Activated CD4-positive, alpha-beta memory T cell treated with anti-CD3 and anti-CD28 coated beads for 36 hours (primary cell): ENCODE measurements around the gene ZPBP2. TPM values are rescaled to one million over a fixed set of nuclear protein-coding genes. Genes with fewer than 3 reads are reported as not detected.

Experiments
- CTCF ChIA-PET: fragments of 350-600 bp; sonication (Branson Sonifier 250); formaldehyde crosslinking; loops from one replicate; lab custom pipeline; 2021; ENCODE audit warnings: antibody characterized with exemption, inconsistent platforms; lab: Charles Lee
- POLR2A ChIA-PET: fragments of 350-600 bp; sonication (Branson Sonifier 250); formaldehyde crosslinking; loops from one replicate; lab custom pipeline; 2021; ENCODE audit warnings: antibody characterized with exemption; lab: Charles Lee
- DNase-seq: peaks from one replicate; pipeline ENCODE4 v3.0.0-alpha.2; 2020
- H3K27ac Mint-ChIP-seq: one replicate; pipeline ENCODE4 v1.8.0; 2021; ENCODE audit warnings: mixed read lengths
- H3K27me3 Mint-ChIP-seq: one replicate; pipeline ENCODE4 v1.8.0; 2021; ENCODE audit warnings: mixed read lengths
- H3K36me3 Mint-ChIP-seq: one replicate; pipeline ENCODE4 v1.8.0; 2021; ENCODE audit warnings: mixed read lengths
- H3K4me1 Mint-ChIP-seq: one replicate; pipeline ENCODE4 v1.8.0; 2021; ENCODE audit warnings: low read depth, mixed read lengths
- H3K4me3 Mint-ChIP-seq: one replicate; pipeline ENCODE4 v1.8.0; 2021; ENCODE audit warnings: mild to moderate bottlenecking, mixed read lengths
- H3K9me3 Mint-ChIP-seq: one replicate; pipeline ENCODE4 v1.8.0; 2021; ENCODE audit warnings: mixed read lengths
- intact Hi-C: fragments of 100-400 bp; cut with micrococcal nuclease; formaldehyde crosslinking; loops from one replicate; pipeline ENCODE4 v1.15.1; 2023
- total RNA-seq, 2 experiments: library from RNA; stranded (reverse); gene quantifications; one replicate each; pipeline ENCODE4 v1.2.3, GENCODE V29; 2021

Gene ZPBP2, protein sequence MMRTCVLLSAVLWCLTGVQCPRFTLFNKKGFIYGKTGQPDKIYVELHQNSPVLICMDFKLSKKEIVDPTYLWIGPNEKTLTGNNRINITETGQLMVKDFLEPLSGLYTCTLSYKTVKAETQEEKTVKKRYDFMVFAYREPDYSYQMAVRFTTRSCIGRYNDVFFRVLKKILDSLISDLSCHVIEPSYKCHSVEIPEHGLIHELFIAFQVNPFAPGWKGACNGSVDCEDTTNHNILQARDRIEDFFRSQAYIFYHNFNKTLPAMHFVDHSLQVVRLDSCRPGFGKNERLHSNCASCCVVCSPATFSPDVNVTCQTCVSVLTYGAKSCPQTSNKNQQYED
- 1 to 10 TPM in 1 of 2 experiments, under 1 TPM in 1; 0.61 to 1.0 TPM for total RNA-seq

GRCh38 chr17:39867880-39868553, at the start of gene ZPBP2:
ZPBP2 (plus strand) TSS chr17:39868202; CDS start chr17:39868355, 153 bp downstream.
- Mint-ChIP-seq H3K4me1 (peaks cover 48% of the 10 kb centered on the region), H3K36me3 (peaks cover 5% of the 10 kb centered on the region), H3K4me3 (peak within 1 kb of the TSS; percentile 79), H3K27me3 (no peaks in the 10 kb centered on the region), H3K27ac (peak within 1 kb of the TSS; percentile 100), H3K9me3 (no peaks in the 10 kb centered on the region)
- peak; percentile 77 for DNase-seq
- intact Hi-C loops, result loop anchor here (1.0 to 5.0 kb wide), 12 partner anchors 49 to 246 kb away; partner anchors contain the start of genes LRRC3C, MIEN1, ORMDL3 and PGAP3
- CTCF ChIA-PET, result interaction anchor here (0.7 to 1.1 kb wide), 8 partner anchors 24 to 145 kb away, joined by 3 to 5 read pairs (median 3); partner anchors contain the start of genes MIEN1 and PSMD3
- POLR2A ChIA-PET, result interaction anchor here (1.0 kb wide), 4 partner anchors 98 to 113 kb away, joined by 3 to 7 read pairs (median 4); partner anchors contain the start of gene PSMD3

DNA sequence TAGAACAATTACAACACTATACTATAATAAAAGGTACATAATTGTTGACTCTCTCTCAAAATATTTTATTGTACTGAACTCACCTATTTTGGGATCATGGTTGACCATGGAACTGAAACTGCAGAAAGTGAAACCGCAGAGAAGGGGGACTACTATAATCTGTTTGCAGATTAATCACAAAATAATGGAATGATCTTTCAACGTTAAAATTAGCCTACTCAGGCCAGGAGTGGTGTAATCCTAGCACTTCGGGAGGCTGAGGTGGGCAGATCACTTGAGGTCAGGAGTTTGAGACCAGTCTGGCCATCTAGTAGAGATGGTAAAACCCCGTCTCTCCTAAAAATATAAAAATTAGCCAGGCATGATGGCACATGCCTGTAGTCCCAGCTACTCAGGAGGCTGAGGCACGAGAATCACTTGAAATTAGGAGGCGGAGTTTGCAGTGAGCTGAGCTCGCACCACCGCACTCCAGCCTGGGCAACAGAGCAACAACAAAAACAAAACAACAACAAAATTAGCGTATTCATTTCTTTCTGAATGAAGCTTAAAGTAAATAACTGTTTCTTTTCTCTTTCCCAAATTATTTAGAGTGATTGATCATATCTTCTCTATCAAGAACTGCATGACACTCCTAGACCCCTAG, 49.5 kb upstream of the ZPBP2 start:
- Mint-ChIP-seq H3K36me3 (peaks cover 51% of the 10 kb centered on the region), H3K27me3 (no peaks in the 10 kb centered on the region), H3K4me1 (peaks cover 79% of the 10 kb centered on the region), H3K9me3 (peaks cover 15% of the 10 kb centered on the region), H3K27ac (peak overlapping the region; percentile 87), H3K4me3 (no peak overlapping the region)
- CTCF ChIA-PET, result interaction anchor here (1.2 to 1.9 kb wide), 6 partner anchors 27 to 197 kb away, joined by 3 to 10 read pairs (median 5); partner anchors contain the start of genes MIEN1 and PSMD3
- POLR2A ChIA-PET, result interaction anchor here (0.6 to 3.2 kb wide), 6 partner anchors 17 to 89 kb away, joined by 3 to 19 read pairs (median 7); partner anchors contain the start of gene MIEN1
- intact Hi-C loops, result no loop called here
- DNase-seq, result no peak

DNA sequence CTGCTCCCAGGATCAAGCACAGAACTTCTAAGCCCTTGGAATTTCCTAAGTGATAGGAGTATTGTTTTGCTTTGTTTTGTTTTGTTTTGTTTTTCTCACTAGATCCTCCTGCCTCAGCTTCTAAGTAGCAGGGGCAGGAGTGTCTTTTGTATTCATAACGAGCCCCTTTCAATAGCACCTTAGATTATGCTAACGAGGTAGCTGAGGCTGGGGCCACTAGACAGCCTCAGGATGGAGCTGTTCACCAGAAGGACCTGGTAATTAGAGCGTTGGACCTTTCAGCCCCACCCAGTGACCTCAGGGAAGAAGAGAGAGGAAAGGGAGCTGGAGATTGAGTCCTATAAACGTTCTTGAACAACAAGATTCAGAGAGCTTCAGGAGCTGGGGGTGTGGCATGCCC, 47.5 kb upstream of the ZPBP2 start:
- peaks cover 58% of the 10 kb centered on the region for H3K4me1 Mint-ChIP-seq
- POLR2A ChIA-PET, result interaction anchor here (1.1 to 3.2 kb wide), 4 partner anchors 13 to 90 kb away, joined by 3 to 19 read pairs (median 5); partner anchors contain the start of gene MIEN1
- H3K4me3 Mint-ChIP-seq, result no peak overlapping the region
- peaks cover 36% of the 10 kb centered on the region for H3K9me3 Mint-ChIP-seq
- no peak for DNase-seq
- peak overlapping the region; percentile 84 for H3K27ac Mint-ChIP-seq
- CTCF ChIA-PET, result interaction anchor here (0.7 to 1.8 kb wide), 4 partner anchors 28 to 199 kb away, joined by 3 to 5 read pairs (median 4); partner anchors contain the start of gene PSMD3
- H3K36me3 Mint-ChIP-seq, result peaks cover 63% of the 10 kb centered on the region
- no peaks in the 10 kb centered on the region for H3K27me3 Mint-ChIP-seq
- intact Hi-C loops, result no loop called here

GRCh38 chr17:39820987-39821386, 47.0 kb upstream of the ZPBP2 start:
- ChIA-PET CTCF (interaction anchor here (0.6 to 1.8 kb wide), 6 partner anchors 10 to 199 kb away, joined by 3 to 5 read pairs (median 3); partner anchors contain the start of gene PSMD3), POLR2A (interaction anchor here (0.6 to 3.2 kb wide), 6 partner anchors 13 to 91 kb away, joined by 3 to 19 read pairs (median 4); partner anchors contain the start of gene MIEN1)
- peaks cover 67% of the 10 kb centered on the region for H3K36me3 Mint-ChIP-seq
- peaks cover 54% of the 10 kb centered on the region for H3K4me1 Mint-ChIP-seq
- intact Hi-C loops, result no loop called here
- H3K9me3 Mint-ChIP-seq, result peaks cover 37% of the 10 kb centered on the region
- no peak overlapping the region for H3K4me3 Mint-ChIP-seq
- no peak for DNase-seq
- peak overlapping the region; percentile 38 for H3K27ac Mint-ChIP-seq
- H3K27me3 Mint-ChIP-seq, result no peaks in the 10 kb centered on the region

GRCh38 chr17:39822051-39822451, 46.0 kb upstream of the ZPBP2 start:
- intact Hi-C loops, result no loop called here
- H3K4me3 Mint-ChIP-seq, result no peak overlapping the region
- no peaks in the 10 kb centered on the region for H3K27me3 Mint-ChIP-seq
- ChIA-PET POLR2A (interaction anchor here (0.6 to 1.4 kb wide), 3 partner anchors 19 to 92 kb away, joined by 3 to 4 read pairs (median 4); partner anchors contain the start of gene MIEN1), CTCF (interaction anchor here (1.1 to 1.8 kb wide), 2 partner anchors 9 to 30 kb away, joined by 3 to 5 read pairs; no protein-coding TSS in a partner anchor)
- DNase-seq, result peak; percentile 50
- peaks cover 37% of the 10 kb centered on the region for H3K9me3 Mint-ChIP-seq
- H3K36me3 Mint-ChIP-seq, result peaks cover 73% of the 10 kb centered on the region
- H3K4me1 Mint-ChIP-seq, result peaks cover 60% of the 10 kb centered on the region
- H3K27ac Mint-ChIP-seq, result peak overlapping the region; percentile 38

DNA sequence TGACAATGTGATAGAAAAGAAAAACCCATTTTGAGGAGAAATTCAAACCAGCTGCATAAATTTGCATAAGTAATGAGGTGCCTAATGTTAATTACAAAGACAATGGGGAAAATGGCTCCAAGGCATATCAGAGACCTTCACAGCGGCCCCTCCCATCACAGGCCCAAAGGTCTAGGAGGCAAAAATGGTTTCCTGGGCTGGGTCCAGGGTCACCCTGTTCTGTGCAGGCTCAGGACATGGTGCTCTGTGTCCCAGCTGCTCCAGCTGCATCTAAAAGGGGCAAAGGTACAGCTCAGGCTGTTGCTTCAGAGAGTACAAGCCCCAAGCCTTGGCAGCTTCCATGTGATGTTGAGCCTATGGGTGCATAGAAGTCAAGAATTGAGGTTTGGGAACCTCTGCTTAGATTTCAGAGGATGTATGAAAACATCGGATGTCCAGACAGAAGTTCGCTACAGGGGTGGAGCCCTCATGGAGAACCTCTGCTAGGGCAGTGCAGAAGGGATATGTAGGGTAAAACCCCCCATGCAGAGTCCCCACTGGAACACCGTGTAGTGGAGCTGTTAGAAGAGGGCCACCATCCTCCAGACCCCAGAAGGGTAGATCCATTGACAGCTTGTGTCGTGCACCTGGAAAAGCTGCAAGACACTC, 44.5 kb upstream of the ZPBP2 start:
- ChIA-PET CTCF (no interaction called here), POLR2A (interaction anchor here (0.6 kb wide), 1 partner anchor 46 kb away, joined by 3 read pairs; no protein-coding TSS in a partner anchor)
- peak overlapping the region; percentile 2 for H3K27ac Mint-ChIP-seq
- no peak overlapping the region for H3K4me3 Mint-ChIP-seq
- H3K9me3 Mint-ChIP-seq, result peaks cover 37% of the 10 kb centered on the region
- peaks cover 62% of the 10 kb centered on the region for H3K4me1 Mint-ChIP-seq
- H3K27me3 Mint-ChIP-seq, result no peaks in the 10 kb centered on the region
- intact Hi-C loops, result no loop called here
- peaks cover 83% of the 10 kb centered on the region for H3K36me3 Mint-ChIP-seq
- peak; percentile 39 for DNase-seq

- Mint-ChIP-seq H3K27ac (peak overlapping the region; percentile 29), H3K4me3 (no peak overlapping the region), H3K4me1 (peaks cover 36% of the 10 kb centered on the region), H3K9me3 (peaks cover 37% of the 10 kb centered on the region), H3K36me3 (peaks cover 79% of the 10 kb centered on the region), H3K27me3 (no peaks in the 10 kb centered on the region)
- ChIA-PET POLR2A (no interaction called here), CTCF (interaction anchor here (0.7 to 1.0 kb wide), 2 partner anchors 9 to 37 kb away, joined by 3 read pairs; partner anchors contain the start of gene IKZF3)
- intact Hi-C loops, result no loop called here
- DNase-seq, result no peak
Observed at GRCh38 chr17:39826334-39826733, 41.7 kb upstream of the ZPBP2 start.

GRCh38 chr17:39828443-39828842, 39.6 kb upstream of the ZPBP2 start:
- H3K27ac Mint-ChIP-seq, result peak overlapping the region; percentile 44
- no peaks in the 10 kb centered on the region for H3K27me3 Mint-ChIP-seq
- no peak for DNase-seq
- intact Hi-C loops, result no loop called here
- H3K4me3 Mint-ChIP-seq, result no peak overlapping the region
- peaks cover 22% of the 10 kb centered on the region for H3K9me3 Mint-ChIP-seq
- H3K4me1 Mint-ChIP-seq, result peaks cover 25% of the 10 kb centered on the region
- POLR2A ChIA-PET, result no interaction called here
- CTCF ChIA-PET, result no interaction called here
- H3K36me3 Mint-ChIP-seq, result peaks cover 66% of the 10 kb centered on the region

DNA sequence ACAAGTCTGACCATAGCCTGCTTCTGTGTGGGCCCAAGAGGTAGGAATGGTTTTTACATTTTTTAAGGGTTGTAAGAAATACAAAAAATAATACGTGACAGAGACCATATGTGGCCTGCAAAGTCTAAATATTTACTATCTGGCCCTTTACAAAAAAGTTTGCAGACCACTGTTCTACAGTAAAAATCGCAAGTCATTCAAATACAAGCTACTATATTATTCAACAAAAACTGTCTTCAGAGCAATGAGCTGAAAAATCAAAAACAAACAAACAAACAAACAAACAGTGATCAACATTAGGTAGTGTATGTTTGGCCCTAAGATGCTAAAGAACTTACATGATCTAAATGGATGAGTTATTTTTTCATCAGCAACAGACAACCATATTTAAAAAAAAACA, 36.4 kb upstream of the ZPBP2 start:
- H3K4me3 Mint-ChIP-seq, result no peak overlapping the region
- intact Hi-C loops, result no loop called here
- ChIA-PET POLR2A (interaction anchor here (0.7 kb wide), 1 partner anchor 64 kb away, joined by 3 read pairs; no protein-coding TSS in a partner anchor), CTCF (interaction anchor here (0.6 to 1.6 kb wide), 4 partner anchors 10 to 38 kb away, joined by 3 to 4 read pairs (median 3); no protein-coding TSS in a partner anchor)
- H3K27ac Mint-ChIP-seq, result no peak overlapping the region
- peaks cover 46% of the 10 kb centered on the region for H3K36me3 Mint-ChIP-seq
- H3K27me3 Mint-ChIP-seq, result no peaks in the 10 kb centered on the region
- no peak for DNase-seq
- peaks cover 36% of the 10 kb centered on the region for H3K4me1 Mint-ChIP-seq
- H3K9me3 Mint-ChIP-seq, result peaks cover 5% of the 10 kb centered on the region

GRCh38 chr17:39834017-39834416, 34.0 kb upstream of the ZPBP2 start:
- Mint-ChIP-seq H3K27me3 (no peaks in the 10 kb centered on the region), H3K9me3 (peaks cover 17% of the 10 kb centered on the region), H3K27ac (peak overlapping the region; percentile 15), H3K36me3 (peaks cover 41% of the 10 kb centered on the region), H3K4me1 (peaks cover 23% of the 10 kb centered on the region), H3K4me3 (no peak overlapping the region)
- ChIA-PET CTCF (interaction anchor here (0.7 to 1.8 kb wide), 12 partner anchors 9 to 212 kb away, joined by 3 to 8 read pairs (median 4); partner anchors contain the start of gene IKZF3), POLR2A (no interaction called here)
- intact Hi-C loops, result loop anchor here (2.0 kb wide), 1 partner anchor 41 kb away; no protein-coding TSS in a partner anchor
- no peak for DNase-seq
